ENCODE measurements around the gene CALHM3.

GRCh38 chr10:103474077-103474476 is 5.0 kb downstream of the CALHM3 start:
- TF ChIP-seq CTCF (IDR thresholded peaks at IDR 0.05) (no peak), POLR2A (IDR thresholded peaks at IDR 0.05) (no peak)
